Neural cell (in vitro differentiated cells): Measurements from ENCODE around the gene ARHGAP27. TPM values are rescaled to one million over a fixed set of nuclear protein-coding genes. Genes with fewer than 3 reads are reported as not detected.
"Not testable (repeated sequence)": the region's sequence is repeated elsewhere in the genome, so short reads cannot be mapped to it uniquely, and the experiment has no call there.

ENCODE experiments used
- H2AFZ ChIP-seq: fragments of 200-600, 300-800 bp; sonication (generic), shearing (Covaris generic); 2 replicates; pipeline ENCODE4 v1.6.0; 2014; ENCODE audit warnings: low read depth, mild to moderate bottlenecking, antibody characterized with exemption, low read length, moderate library complexity
- H3F3A ChIP-seq: fragments of 200-600 bp; shearing (Covaris generic); 2 replicates; pipeline ENCODE4 v1.6.1; 2016; ENCODE audit warnings: mild to moderate bottlenecking, moderate library complexity, mixed read lengths, antibody characterized with exemption, low read length; ENCODE audit not compliant: insufficient read depth, poor library complexity, severe bottlenecking
- H3K27ac ChIP-seq: fragments of 200-600, 300-800 bp; sonication (generic), shearing (Covaris generic); 2 replicates; pipeline ENCODE4 v1.5.1; 2014; ENCODE audit warnings: mild to moderate bottlenecking, low read length, moderate library complexity
- H3K27me3 ChIP-seq: fragments of 300-800, 200-600 bp; sonication (generic), shearing (Covaris generic); 2 replicates; pipeline ENCODE4 v1.6.0; 2014; ENCODE audit warnings: mild to moderate bottlenecking, low read depth, low read length, moderate library complexity; ENCODE audit not compliant: insufficient read depth
- H3K36me3 ChIP-seq: fragments of 300-800, 200-600 bp; sonication (generic), shearing (Covaris generic); 2 replicates; pipeline ENCODE4 v1.5.1; 2014; ENCODE audit warnings: mild to moderate bottlenecking, antibody characterized with exemption, low read length, moderate library complexity; ENCODE audit not compliant: insufficient read depth
- H3K4me2 ChIP-seq: fragments of 300-800, 200-600 bp; sonication (generic), shearing (Covaris generic); 2 replicates; pipeline ENCODE4 v1.6.0; 2014; ENCODE audit warnings: mild to moderate bottlenecking, low read length
- H3K4me3 ChIP-seq: fragments of 300-800, 200-600 bp; sonication (generic), shearing (Covaris generic); 2 replicates; pipeline ENCODE4 v1.5.1; 2014; ENCODE audit warnings: mild to moderate bottlenecking, low read length, moderate library complexity
- H3K79me2 ChIP-seq: fragments of 200-600 bp; shearing (Covaris generic); replicated peaks from 2 replicates; pipeline ENCODE4 v1.6.0; 2014; ENCODE audit warnings: mild to moderate bottlenecking, low read length, moderate library complexity; ENCODE audit not compliant: insufficient read depth
- H3K9ac ChIP-seq: fragments of 300-800, 200-600 bp; sonication (generic), shearing (Covaris generic); 2 replicates; pipeline ENCODE4 v1.6.1; 2016; ENCODE audit warnings: mild to moderate bottlenecking, low read length, mixed read lengths
- H3K9me2 ChIP-seq: fragments of 200-600 bp; shearing (Covaris generic); 2 replicates; pipeline ENCODE4 v1.6.1; 2016; ENCODE audit warnings: mild to moderate bottlenecking, low read length, mixed read lengths; ENCODE audit not compliant: insufficient read depth
- H3K9me3 ChIP-seq: fragments of 200-600, 300-800 bp; sonication (generic), shearing (Covaris generic); 2 replicates; pipeline ENCODE4 v1.6.1; 2016; ENCODE audit warnings: mild to moderate bottlenecking, mixed run types, low read length, moderate library complexity, mixed read lengths
- H4K20me1 ChIP-seq: fragments of 200-600 bp; shearing (Covaris generic); 2 replicates; pipeline ENCODE4 v1.6.1; 2016; ENCODE audit warnings: mild to moderate bottlenecking, mixed run types; ENCODE audit not compliant: insufficient read depth
- EP300 ChIP-seq: fragments of 450-650 bp; conservative IDR thresholded peaks from 2 replicates; pipeline ENCODE4 v1.6.1; 2014; ENCODE audit warnings: antibody characterized with exemption, mild to moderate bottlenecking, moderate library complexity; ENCODE audit not compliant: poor library complexity, severe bottlenecking
- EZH2 ChIP-seq: fragments of 200-600, 300-800 bp; shearing (Covaris generic), sonication (generic); IDR thresholded peaks from 2 replicates; pipeline ENCODE4 v1.6.1; 2014; ENCODE audit warnings: antibody characterized with exemption, low read length, borderline replicate concordance, mild to moderate bottlenecking; ENCODE audit not compliant: insufficient read depth, poor library complexity, severe bottlenecking
- MXI1 ChIP-seq: fragments of 450-650 bp; conservative IDR thresholded peaks from 2 replicates; pipeline ENCODE4 v1.6.1; 2014; ENCODE audit warnings: antibody characterized with exemption, mild to moderate bottlenecking; ENCODE audit not compliant: poor library complexity, severe bottlenecking
- POLR2AphosphoS5 ChIP-seq: IDR thresholded peaks from 2 replicates; pipeline ENCODE4 v1.6.1; 2012
- RAD21 ChIP-seq: fragments of 450-650 bp; conservative IDR thresholded peaks from 2 replicates; pipeline ENCODE4 v1.6.1; 2014; ENCODE audit warnings: antibody characterized with exemption, mild to moderate bottlenecking, moderate library complexity
- SMC3 ChIP-seq: fragments of 450-650 bp; conservative IDR thresholded peaks from 2 replicates; pipeline ENCODE4 v1.6.1; 2014; ENCODE audit warnings: antibody characterized with exemption, mild to moderate bottlenecking, moderate library complexity; ENCODE audit not compliant: poor library complexity
- TAF1 ChIP-seq: IDR thresholded peaks from 2 replicates; pipeline ENCODE4 v1.6.1; 2012; ENCODE audit warnings: low read depth
- polyA plus RNA-seq: library from polyadenylated mRNA; depleted of rRNA; stranded (reverse); fragments of >200 nt; gene quantifications from 2 replicates; pipeline ENCODE4 v1.2.3, GENCODE V29; 2014
- TF ChIP-seq, protein P1 (sequence below): IDR thresholded peaks from 2 replicates; pipeline ENCODE4 v1.6.1; 2012; ENCODE audit warnings: borderline replicate concordance
- TF ChIP-seq, protein P2 (sequence below): fragments of 450-650 bp; IDR thresholded peaks from 2 replicates; pipeline ENCODE4 v1.5.1; 2014; ENCODE audit warnings: antibody characterized with exemption, mild to moderate bottlenecking, moderate library complexity; ENCODE audit not compliant: poor library complexity, severe bottlenecking

The ARHGAP27 gene
- polyA plus RNA-seq, 1 donor from 2014 or later: 7.4 TPM

DNA sequence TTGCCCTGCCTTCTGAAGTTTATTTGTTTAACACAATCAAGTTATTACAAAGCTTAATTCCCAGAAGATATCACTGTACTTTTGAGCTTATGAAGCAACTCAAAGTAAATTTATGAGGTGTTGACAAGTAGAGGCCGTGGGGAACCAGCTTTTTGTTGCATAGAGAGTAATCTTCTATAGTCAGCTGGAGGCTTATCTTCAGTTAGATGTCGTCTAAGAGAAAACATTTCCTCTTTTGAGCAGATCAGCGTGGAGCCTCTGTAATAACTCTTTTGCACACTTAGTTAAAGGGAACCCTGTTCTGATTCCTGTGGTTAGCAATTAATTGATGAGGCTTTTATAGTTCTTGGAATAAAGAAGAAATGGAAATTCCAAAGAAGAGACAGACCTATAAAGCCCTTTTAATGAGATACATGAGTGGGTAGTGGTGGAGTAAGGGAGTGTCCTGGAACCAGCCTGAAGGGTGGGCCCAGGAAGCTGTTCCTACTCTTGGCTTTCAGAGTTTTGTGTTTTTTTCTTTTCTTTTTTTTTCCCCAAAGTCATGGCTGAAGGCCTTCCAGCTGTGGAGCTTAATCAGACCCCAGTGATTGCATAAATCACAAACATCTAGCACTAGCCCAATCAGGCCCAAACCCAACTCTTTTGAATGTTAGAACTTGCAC lies 87.0 kb downstream of the ARHGAP27 start:
- Histone ChIP-seq H3K9me2 (no peaks in the 10 kb centered on the region), H3K27me3 (no peaks in the 10 kb centered on the region), H3K9ac (no peak overlapping the region), H2AFZ (no peak overlapping the region), H4K20me1 (no peaks in the 10 kb centered on the region), H3K79me2 (no peaks in the 10 kb centered on the region), H3K27ac (no peak overlapping the region), H3K9me3 (no peaks in the 10 kb centered on the region), H3K36me3 (no peaks in the 10 kb centered on the region), H3K4me3 (no peak overlapping the region), H3K4me2 (no peak overlapping the region), H3F3A (no peaks in the 10 kb centered on the region)
- TF ChIP-seq MXI1 (no peak), RAD21 (no peak), TAF1 (no peak), SMC3 (no peak), POLR2AphosphoS5 (no peak), EP300 (no peak), EZH2 (no peak)
- TF ChIP-seq, protein P1, sequence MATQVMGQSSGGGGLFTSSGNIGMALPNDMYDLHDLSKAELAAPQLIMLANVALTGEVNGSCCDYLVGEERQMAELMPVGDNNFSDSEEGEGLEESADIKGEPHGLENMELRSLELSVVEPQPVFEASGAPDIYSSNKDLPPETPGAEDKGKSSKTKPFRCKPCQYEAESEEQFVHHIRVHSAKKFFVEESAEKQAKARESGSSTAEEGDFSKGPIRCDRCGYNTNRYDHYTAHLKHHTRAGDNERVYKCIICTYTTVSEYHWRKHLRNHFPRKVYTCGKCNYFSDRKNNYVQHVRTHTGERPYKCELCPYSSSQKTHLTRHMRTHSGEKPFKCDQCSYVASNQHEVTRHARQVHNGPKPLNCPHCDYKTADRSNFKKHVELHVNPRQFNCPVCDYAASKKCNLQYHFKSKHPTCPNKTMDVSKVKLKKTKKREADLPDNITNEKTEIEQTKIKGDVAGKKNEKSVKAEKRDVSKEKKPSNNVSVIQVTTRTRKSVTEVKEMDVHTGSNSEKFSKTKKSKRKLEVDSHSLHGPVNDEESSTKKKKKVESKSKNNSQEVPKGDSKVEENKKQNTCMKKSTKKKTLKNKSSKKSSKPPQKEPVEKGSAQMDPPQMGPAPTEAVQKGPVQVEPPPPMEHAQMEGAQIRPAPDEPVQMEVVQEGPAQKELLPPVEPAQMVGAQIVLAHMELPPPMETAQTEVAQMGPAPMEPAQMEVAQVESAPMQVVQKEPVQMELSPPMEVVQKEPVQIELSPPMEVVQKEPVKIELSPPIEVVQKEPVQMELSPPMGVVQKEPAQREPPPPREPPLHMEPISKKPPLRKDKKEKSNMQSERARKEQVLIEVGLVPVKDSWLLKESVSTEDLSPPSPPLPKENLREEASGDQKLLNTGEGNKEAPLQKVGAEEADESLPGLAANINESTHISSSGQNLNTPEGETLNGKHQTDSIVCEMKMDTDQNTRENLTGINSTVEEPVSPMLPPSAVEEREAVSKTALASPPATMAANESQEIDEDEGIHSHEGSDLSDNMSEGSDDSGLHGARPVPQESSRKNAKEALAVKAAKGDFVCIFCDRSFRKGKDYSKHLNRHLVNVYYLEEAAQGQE: no peak
- TF ChIP-seq, protein P2, sequence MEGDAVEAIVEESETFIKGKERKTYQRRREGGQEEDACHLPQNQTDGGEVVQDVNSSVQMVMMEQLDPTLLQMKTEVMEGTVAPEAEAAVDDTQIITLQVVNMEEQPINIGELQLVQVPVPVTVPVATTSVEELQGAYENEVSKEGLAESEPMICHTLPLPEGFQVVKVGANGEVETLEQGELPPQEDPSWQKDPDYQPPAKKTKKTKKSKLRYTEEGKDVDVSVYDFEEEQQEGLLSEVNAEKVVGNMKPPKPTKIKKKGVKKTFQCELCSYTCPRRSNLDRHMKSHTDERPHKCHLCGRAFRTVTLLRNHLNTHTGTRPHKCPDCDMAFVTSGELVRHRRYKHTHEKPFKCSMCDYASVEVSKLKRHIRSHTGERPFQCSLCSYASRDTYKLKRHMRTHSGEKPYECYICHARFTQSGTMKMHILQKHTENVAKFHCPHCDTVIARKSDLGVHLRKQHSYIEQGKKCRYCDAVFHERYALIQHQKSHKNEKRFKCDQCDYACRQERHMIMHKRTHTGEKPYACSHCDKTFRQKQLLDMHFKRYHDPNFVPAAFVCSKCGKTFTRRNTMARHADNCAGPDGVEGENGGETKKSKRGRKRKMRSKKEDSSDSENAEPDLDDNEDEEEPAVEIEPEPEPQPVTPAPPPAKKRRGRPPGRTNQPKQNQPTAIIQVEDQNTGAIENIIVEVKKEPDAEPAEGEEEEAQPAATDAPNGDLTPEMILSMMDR: no peak

DNA sequence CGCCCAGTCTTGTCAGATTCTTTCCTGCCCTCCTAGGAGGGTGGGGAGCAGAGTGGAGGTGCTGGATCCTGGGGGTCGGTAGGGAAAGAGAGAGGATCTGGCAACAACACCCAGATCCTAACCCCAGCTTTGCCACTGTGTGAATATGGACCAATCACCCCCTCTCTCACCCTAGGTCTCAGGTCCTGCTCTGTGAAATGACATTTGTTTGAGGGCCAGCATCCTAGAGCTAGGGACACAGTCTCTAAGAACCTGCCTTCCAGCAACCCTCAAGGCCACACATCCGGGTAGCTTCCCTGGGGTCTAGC lies 87.5 kb downstream of the ARHGAP27 start:
- no peak overlapping the region for H3K27ac ChIP-seq
- H3K4me3 ChIP-seq: no peak overlapping the region
- TF ChIP-seq TAF1 (no peak), RAD21 (no peak), POLR2AphosphoS5 (no peak), SMC3 (no peak), EP300 (no peak)
- TF ChIP-seq, protein P1: no peak
- no peak overlapping the region for H2AFZ ChIP-seq
- H3K9ac ChIP-seq: no peak overlapping the region
- no peaks in the 10 kb centered on the region for H3K79me2 ChIP-seq
- H3K9me2 ChIP-seq: no peaks in the 10 kb centered on the region
- no peaks in the 10 kb centered on the region for H3F3A ChIP-seq
- H3K9me3 ChIP-seq: no peaks in the 10 kb centered on the region
- no peaks in the 10 kb centered on the region for H3K36me3 ChIP-seq
- no peak overlapping the region for H3K4me2 ChIP-seq
- no peaks in the 10 kb centered on the region for H4K20me1 ChIP-seq
- H3K27me3 ChIP-seq: no peaks in the 10 kb centered on the region

DNA sequence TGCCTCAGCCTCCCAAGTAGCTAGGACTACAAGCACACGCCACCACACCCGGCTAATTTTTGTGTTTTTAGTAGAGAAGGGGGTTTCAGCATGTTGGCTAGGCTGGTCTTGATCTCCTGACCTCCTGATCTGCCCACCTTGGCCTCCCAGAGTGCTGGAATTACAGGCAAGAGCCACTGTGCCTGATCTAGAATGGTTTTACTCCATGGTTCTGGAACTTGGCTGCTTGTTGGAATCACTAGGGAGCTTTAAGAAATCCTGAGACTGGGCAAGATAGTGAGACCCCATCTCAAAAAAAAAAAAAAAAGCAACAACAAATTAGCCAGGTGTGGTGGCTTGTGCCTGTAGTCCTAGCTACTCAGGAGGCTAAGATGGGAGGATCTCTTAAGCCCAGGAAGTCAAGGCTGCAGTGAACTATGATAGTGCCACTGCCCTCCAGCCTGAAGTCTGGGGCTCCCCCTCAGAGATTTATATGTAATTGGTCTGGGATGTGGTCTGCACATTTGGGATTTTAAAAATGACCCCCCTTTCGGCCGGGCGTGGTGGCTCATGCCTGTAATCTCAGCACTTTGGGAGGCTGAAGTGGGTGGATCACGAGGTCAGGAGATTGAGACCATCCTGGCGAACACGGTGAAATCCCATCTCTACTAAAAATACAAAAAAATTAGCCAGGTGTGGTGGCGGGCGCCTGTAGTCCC lies 88.6 kb downstream of the ARHGAP27 start:
- H3K79me2 ChIP-seq, H3F3A ChIP-seq, H3K9ac ChIP-seq, H3K4me2 ChIP-seq, H3K4me3 ChIP-seq, H4K20me1 ChIP-seq, H3K9me2 ChIP-seq, H2AFZ ChIP-seq, H3K27me3 ChIP-seq, H3K9me3 ChIP-seq, H3K36me3 ChIP-seq, H3K27ac ChIP-seq: not testable (repeated sequence)
